ENCODE data around the gene RETREG1.

DNA sequence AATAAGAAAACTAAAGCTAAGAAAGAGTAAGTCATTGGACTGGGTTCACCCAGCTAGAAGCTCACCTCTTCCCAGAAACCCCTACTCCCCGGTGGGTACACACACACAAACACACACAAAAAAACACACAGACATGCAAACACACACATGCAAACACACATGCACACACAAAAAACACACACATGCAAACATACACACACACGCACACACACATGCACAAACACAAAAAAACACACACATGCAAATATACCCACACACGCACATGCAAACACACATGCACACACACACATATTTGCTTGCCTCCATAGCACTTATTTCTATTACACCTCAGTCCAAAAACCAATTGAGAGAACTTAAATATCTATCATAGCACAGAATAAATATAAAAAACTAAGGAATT, 26.1 kb downstream of the RETREG1 start:
- TF ChIP-seq, protein P1, sequence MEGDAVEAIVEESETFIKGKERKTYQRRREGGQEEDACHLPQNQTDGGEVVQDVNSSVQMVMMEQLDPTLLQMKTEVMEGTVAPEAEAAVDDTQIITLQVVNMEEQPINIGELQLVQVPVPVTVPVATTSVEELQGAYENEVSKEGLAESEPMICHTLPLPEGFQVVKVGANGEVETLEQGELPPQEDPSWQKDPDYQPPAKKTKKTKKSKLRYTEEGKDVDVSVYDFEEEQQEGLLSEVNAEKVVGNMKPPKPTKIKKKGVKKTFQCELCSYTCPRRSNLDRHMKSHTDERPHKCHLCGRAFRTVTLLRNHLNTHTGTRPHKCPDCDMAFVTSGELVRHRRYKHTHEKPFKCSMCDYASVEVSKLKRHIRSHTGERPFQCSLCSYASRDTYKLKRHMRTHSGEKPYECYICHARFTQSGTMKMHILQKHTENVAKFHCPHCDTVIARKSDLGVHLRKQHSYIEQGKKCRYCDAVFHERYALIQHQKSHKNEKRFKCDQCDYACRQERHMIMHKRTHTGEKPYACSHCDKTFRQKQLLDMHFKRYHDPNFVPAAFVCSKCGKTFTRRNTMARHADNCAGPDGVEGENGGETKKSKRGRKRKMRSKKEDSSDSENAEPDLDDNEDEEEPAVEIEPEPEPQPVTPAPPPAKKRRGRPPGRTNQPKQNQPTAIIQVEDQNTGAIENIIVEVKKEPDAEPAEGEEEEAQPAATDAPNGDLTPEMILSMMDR (IDR thresholded peaks at IDR 0.05) = no peak
- TF ChIP-seq EZH2 (IDR thresholded peaks at IDR 0.05) (no peak), EZH2phosphoT487 (IDR thresholded peaks at IDR 0.05) (no peak)

All from neural progenitor cell (in vitro differentiated cells).